NOMO-1 treated with dmso at 0.1 percent for 144 hours (cell line): ENCODE results near the gene UNC5C.

Source experiments
- DNase-seq: peaks from one replicate; lab custom pipeline; 2025; ENCODE audit not compliant: unreplicated experiment; lab: John Stamatoyannopoulos, UW

UNC5C gene

DNA sequence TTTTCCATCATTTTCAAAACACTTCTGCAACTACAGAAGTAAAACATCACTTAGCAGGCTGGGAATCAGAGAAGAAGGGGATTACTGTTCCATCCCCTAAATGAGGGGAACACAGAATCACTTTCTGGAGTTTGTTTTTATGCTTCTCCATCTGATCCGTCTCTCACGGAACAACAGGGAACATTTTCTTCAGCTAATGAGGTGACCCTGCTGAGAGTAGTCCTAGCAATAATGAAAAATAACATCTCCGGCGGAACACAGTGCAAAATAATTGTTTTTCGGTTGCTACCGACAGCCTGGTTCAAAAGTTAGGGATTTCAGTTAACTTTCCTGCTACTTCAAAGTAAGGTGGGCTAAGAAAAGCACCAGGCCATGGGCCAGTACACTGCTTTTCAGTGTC, 322.9 kb downstream of the UNC5C start:
- DNase-seq: no peak

DNA sequence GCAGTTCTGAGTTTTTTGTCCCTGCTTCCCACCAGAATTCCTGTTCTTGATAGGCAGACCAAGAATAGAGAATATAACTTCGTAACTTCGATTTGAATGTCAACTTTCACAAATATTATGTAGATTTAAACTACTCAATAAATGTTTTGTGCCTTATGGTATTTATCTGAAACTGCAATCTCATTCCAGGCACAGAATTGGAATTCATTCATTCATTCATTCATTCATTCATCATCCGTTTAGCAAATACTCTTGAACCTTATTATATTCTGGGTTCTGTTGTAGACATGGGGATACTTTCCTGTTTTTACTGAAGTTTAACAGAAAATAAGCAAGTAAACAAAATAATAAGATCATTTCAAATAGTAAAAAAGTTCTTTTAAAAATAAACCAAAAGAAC, 324.4 kb downstream of the UNC5C start:
- no peak for DNase-seq

DNA sequence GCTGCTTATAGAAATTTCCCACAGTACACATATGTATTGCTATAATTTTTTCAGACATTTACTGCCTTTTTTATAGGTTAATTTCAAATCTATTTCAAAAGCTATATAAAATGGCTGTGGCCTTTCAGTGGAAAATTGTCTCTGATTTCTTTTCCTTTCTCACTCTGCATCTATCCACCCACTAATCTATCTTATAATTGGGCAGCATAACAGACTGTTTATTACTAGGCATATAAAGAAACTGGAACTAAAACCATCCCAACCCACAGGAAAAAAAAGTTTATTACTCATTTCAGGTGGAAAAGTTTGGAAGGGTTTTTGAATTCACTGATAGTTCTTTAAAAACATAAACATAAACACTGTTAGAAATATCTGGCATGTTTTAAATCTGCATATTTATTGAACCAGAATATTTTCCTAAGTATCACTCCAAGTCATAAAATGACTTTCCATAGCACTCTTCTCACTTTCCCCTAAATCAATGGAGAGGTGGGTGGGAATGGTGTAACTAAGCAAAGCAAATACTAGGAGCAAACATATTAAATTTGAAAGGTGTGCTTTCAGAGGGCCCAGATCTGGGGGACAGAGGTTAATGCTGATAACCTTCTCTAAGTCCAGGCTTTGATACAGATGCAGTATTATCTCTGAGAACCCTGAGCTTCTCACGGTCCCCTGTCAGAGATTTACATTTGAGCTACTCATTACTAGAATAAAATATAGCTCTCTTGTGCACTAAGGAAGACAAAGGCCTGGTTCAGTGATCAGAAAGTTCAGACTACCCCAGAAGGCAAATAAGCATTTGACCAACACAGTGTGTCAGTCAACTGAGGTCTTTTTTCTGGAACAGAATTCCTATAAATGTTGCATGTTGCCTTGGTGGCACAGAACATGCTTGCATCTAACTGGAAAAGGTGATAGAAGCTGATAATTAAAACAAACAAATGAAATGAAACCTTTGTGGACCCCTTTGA, 328.3 kb downstream of the UNC5C start:
- no peak for DNase-seq

DNA sequence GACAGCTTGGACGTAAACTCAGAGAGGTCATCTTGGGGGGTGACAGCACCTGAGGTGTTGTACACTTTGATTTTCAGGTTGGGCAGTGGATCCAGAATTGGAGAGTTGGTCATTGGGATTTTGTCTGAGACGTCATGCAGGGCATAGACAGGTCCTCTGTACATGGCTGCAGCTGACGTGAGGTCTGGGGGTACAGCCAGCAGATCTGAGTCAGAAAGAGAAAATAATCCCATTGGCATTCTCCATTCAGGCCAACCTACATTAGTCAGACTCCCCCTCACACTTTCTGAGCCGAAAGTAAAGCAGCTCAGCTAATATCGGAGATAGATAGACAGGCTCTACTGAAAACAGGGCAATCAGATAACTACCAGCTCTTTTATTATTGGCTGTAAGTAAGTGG, 329.7 kb downstream of the UNC5C start:
- DNase-seq: no peak

DNA sequence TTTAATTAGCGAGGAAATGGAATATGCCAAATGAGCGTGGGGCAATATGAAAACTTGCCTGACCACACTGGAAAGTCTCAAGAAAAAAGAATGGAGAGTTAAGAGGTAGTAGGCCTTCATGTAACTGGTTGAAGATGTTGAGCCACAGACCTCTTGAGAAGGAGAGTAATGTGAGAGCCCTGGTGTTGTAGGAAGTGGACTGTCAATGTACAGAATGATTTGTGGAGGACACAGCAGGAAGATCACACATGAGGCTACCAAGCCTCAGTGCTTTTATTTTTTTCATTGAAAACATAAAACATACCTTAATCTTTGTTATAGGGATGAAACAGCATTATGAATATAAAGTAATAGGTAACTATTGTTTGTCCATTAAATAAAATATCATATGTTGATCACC, 331.6 kb downstream of the UNC5C start:
- peak; percentile 3 for DNase-seq

DNA sequence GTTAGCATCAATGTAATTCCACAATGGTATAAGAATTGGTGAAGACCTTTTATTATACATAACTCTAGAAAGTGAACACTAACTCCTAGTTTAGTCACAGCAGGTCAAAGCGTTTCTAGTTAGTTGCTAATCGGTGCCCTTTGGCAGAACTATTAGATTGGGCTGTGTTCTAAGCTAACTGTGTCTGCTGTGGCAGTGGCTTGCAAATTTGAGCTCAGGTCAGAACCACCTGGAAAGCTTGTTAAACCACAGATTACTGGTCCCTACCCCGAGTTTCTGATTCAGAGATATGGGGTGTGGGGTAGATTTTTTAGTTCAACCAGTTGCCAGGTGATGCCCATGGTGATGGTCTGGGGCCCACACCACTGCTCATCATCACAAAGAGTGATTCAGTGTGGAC, 332.1 kb downstream of the UNC5C start:
- no peak for DNase-seq

DNA sequence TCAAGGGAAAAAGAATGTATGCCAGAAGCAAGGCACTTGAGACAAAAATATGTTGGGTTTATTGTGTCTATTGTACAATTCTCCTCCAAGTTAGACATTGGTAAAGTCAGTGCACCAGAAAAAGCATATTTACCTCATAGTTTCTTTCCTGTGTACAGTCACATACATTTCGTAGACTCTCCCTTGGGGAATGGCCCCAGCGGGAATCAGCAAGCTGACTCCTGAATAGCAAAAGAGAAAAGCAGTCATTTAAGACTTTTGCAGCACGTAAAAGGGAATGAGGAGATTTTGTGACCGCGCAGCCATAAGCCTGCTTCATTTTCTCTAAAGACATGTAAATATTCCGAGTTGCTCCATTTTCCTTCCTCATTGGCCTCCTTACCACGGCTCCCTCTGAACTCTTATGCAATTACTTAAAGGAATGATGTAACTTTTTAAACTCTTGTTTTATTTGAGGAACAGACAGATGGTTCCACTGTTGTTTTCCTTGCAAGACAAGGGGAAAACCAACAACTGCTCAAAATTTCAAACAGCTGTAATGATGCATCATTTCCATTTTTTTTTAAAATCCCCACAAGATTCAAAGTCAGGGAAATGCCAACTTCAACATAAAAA, 332.7 kb downstream of the UNC5C start:
- DNase-seq: peak; percentile 94

DNA sequence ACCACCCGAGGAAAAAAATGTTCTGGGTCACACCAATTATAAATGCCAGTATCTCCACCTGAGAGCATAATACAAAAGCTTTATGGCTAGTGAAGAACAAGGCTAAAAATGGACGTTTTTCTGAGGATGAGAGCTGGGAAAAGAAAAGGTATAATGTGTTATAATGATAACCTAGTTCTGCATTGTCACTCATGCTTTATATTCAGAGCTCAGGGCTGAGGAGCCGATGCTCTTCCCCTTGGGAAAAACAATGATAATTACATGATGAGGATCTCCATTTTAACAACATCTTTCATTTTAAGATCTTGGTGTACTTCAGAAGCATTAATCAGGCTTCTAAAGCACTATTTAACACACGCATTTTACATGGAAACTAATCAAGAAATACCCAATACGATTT, 333.7 kb downstream of the UNC5C start:
- DNase-seq: no peak

DNA sequence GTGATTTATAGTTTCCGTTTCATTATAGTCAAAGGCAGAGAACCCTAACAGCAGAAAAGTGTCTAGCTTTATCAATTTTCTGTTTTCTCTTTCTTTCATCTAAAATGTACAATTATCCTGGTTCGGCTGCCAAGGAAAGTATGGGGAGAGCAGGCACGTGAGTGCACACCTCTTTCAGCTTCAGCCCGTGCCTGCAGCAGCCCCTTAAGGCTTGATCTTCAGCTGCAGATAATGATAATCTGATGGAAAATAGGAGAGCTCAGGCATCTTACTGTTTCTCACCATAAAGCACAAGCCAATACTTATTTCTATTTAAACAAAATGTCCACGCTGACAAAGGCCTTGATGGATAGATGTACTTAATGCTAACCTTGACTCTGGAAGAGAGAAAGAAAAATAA, 334.4 kb downstream of the UNC5C start:
- no peak for DNase-seq

DNA sequence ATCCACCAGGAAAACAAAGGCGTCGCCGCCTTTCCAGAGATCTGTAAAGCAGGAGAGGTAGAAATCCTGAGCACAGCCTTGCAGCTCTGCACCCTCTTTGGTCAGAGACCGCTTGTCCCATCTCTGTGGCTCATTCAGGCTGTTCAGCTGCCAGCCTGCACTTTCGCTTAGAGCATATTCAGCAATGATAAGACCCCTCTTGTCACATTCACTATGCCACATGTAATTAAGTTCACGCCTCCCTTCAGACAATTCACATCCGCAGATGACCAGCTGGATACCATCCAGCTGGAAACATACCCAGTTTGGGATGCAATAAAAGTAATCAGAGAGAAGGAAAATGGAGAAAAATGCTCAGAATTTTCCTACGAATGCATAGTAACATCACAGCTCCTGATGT, 335.4 kb downstream of the UNC5C start:
- no peak for DNase-seq

DNA sequence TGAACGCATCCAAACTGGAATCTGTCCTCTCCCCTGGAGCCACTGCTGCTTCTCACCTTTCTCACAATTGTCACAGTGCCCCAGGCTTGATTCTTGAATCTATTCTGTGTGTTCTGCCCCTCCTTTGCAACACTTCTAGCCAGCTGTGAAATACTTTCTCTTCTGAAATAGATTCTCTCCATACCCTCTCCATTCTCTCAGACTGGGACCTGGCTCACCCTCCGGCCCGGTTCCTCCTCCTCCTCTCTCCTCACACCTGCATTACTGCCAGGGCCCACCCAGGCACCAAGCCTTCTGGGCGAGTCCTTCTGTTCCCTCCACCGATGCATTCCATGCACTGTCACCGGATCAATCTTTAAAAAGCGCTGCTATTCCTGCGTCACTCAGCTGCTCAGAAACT, 336.1 kb downstream of the UNC5C start:
- no peak for DNase-seq

DNA sequence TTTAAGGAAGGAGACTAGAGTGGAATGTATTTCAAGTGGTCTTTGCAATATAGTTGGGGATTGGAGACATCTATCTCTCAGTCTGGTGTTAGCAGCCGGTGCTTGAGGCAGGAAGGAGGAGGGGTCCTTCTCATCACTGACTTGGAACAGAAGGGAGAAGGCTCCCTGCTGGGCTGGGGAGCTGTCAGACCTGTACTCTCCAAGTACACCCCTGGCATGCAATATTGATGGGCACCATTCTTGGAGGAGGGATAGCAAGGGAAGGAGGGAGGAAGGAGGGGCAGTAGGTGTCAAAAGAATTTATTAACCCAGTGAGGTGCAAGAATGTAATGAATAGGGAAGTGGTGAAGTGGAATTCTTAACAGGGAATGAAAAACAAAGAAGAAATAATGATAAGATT, 338.8 kb downstream of the UNC5C start:
- DNase-seq: no peak

DNA sequence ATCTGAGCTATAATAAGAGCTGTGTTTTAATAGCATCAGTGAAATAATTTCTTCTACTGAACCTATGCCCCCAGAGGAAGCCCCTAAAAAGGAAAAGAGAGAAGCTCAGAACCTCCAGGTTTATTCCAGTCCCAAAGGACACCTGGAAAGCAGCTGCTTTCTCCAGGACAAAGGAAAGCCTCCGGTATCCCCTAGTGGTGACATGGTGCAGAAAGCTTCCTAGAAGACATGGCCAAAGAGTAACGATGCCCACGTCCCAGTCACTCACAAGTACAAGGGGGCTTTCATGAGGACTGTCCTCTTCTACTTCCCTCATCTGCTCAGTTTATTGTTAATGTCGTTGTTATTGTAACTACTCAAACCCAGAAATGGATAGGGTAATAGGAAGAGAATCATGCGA, 343.9 kb downstream of the UNC5C start:
- no peak for DNase-seq

DNA sequence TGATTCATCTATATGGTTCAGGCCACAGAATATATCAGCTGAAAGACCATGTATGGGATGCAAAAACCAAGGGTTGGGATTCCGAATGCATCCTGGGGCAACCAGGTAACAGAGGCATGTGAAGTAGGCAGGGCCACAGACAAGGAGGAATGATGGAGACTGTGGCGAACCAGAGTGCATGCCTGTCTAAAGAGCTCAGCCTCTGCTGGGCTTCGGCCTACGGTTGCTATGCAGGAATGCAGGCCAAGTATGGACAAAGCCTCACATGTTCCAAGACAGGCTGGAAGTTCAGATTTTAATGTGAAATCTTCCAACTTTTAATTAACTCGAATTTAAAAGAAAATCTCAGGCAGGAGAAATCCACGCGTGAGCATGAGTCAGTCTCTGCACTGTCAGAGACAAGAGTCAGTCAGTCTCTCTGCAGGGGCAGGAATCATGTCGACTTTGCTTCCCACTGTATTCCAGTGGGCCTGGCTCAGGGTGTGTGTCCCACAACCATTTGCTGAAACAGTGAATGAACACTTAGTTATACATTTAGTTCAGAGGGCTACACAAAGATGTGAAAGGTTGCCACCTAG, 344.4 kb downstream of the UNC5C start:
- no peak for DNase-seq

DNA sequence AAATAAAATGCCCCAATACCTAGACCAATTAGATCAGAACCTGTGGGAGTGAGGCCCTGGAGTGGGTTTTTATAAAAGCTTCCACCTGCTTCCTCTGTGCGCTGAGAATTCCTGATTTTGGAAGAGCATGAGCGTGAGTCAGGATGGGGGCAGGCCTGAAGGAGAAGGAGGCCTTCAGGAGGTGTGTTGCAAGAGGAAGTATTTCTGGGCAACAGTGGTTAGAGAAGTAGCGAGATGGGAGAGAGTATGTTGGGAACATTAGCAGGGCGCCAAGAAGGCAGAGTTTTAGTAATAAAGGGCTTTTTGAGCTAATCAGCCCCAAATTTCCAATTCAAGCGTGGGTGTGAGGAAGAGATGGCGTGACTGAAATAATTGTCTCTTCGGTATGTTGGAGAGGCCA, 349.8 kb downstream of the UNC5C start:
- DNase-seq: no peak

DNA sequence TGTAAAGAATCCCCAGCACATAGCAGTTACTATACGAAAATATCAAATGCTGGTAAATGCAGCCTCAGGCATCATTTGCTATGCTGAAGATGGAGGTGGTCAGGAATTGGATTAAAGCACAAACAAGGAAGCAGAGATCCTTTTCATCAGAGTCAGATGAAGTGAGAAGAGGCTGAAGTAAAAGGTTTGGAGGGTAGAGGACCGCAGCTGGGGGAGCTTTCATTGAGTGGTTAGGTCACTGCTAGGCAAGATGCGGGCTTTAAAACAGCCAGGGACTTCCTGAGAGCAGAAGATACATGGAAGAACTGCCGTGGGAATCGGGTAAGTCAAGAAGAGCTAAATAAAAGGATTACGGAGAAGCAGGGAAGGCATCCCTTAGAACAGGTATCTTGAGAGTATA, 351.4 kb downstream of the UNC5C start:
- no peak for DNase-seq

DNA sequence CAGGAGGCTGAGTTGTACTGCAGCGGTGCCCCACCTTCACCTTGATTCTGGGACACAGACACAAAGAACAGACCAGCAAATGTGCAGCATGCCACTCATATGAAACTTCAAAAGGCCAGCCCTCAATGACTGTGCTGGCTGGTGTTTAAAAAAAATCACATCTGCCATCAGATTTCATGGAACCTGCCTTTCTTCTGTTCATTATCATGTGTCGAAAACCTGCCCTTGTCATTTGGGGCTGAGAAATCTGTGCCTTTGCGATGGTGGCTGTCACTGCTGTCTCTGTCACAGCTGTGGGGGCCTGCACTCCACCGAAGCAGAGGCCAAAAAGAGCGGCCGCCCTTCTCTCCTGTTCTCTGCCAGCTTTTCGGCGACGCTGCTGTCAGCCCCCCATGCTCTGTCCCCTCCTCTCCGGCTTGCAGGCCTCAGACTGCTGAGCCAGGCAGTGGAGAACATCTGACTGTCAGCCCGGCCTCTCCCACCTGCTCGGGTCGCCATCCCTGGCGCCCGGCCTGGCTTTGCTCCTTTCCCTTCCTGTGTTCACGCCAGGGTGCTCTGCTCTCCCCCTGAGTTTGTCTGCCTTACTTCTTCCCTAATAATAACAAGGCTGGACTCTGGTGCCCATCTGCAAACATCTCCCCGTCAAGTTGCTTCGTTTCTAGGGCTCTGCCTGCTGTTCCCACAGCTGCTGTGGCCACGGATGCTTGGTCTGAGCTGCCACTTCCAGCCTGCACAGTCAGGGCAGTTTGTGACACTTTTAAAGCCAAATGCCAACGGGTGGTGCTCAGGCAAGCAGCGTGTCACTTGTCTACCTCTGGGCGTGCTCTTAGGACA, 355.2 kb downstream of the UNC5C start:
- DNase-seq: no peak

DNA sequence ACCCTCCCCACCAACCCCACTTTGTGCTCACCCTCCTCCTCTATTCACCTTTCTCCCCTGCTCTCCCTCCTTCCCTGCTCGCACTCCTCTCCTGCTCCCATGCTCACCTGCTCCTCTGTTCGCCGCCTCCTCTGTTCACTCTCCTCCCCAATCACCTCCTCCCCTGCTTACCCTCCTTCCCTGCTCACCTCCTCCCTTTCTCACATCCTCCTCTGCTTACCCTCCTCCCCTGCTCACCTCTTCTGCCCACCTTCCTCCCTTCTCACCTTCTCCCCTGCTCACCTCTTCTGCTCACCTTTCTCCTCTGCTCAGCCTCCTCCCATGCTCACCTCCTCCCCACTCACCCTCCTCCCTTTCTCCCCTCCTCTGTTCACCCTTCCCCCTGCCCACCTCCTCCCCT, 357.2 kb downstream of the UNC5C start:
- no peak for DNase-seq

DNA sequence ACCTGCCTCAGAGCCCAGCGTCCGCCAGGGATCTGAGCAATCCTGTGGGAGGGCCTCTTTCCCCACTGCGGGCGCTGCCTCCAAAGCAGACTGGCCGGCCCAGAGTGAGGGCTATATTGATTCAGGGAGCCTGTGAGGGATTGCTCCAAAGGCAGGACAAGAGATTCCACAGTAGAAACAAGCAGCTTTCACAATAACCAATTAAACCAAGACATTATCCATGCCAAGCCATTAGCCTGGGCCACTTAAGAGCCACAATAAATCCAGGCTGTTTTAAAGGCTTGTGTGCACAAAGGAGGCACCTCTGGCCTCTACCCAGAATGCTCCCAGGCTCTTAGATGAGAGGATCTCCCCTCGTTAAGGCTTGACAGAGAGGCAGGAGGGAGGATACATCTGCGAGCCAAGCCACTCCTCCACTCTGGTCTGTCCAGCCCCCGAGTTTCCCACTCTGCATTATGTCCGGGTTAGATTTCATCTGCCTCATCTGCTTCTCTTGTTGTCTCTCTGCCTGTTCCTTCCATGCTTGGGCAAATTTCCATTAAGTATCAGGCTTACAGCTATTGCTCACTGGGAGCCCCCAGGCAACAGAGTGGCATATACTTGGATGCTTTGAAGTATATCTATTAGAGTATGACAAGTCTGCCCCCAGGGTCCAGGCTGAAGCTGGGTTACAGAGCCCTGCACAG, 357.9 kb downstream of the UNC5C start:
- DNase-seq: no peak

DNA sequence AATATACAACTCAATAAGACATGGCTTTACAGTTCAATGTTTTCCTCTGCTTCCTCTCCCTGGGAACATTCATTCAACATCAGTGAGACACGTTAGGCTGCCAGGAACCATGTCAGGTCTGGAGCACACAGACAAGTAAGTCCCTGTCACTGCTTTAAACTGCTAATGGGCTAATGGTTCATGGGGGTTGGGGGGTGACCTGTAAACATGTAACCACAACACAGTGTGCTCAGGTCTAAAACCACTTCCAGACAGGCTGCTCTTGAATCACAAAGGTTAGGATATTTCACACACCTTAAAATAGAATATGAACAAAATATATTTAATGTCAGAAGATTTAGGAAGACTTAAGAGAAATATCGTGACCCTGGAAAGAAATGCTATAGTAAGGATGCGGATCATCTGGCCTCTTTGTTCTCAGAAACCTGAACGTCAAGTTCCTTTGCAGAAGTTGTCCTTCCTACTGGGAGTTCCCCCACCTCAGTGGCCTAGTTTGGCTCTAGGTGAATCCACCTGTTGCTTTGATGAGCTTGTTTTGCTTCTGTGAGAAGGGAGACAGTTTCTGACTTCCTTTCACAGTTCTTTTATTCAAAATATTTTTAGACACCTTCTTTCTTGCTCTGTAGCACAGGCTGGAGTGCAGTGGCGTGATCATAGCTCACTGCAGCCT, 359.9 kb downstream of the UNC5C start:
- DNase-seq: no peak
